Keratinocyte (primary cell): ENCODE measurements around the gene CELF2. TPM values are rescaled to one million over a fixed set of nuclear protein-coding genes. Genes with fewer than 3 reads are reported as not detected.

ENCODE experiments used
- DNase-seq: peaks from one replicate; pipeline ENCODE4 v3.0.0-alpha.2; 2011; ENCODE audit warnings: low read depth, missing footprints, low spot score
- FAIRE-seq: peaks from 2 replicates; lab custom pipeline; 2011; peaks lifted over from hg19 to GRCh38; lab: Jason Lieb, UNC
- H2AFZ ChIP-seq: 2 replicates; pipeline ENCODE4 v1.6.0; 2012; ENCODE audit warnings: low read length, control low read depth, inconsistent platforms; ENCODE audit not compliant: control insufficient read depth
- H3K27ac ChIP-seq: 2 replicates; pipeline ENCODE4 v1.5.1; 2011; ENCODE audit warnings: low read length; ENCODE audit not compliant: control insufficient read depth, insufficient read depth
- H3K27me3 ChIP-seq: 3 replicates; pipeline ENCODE4 v1.6.0; 2011; ENCODE audit warnings: low read length; ENCODE audit not compliant: control insufficient read depth, insufficient read depth; ENCODE audit errors: extremely low read depth
- H3K36me3 ChIP-seq, 2 experiments: 2 replicates in 1 of 2; 3 replicates in 1 of 2; pipeline ENCODE4 v1.5.1; 2011; ENCODE audit warnings: low read length in 2 of 2, mild to moderate bottlenecking in 1 of 2; ENCODE audit not compliant: control insufficient read depth in 2 of 2, insufficient read depth in 2 of 2; ENCODE audit errors: extremely low read depth in 1 of 2
- H3K4me1 ChIP-seq: 3 replicates; pipeline ENCODE4 v1.5.1; 2011; ENCODE audit warnings: low read length; ENCODE audit not compliant: control insufficient read depth, insufficient read depth; ENCODE audit errors: extremely low read depth
- H3K4me2 ChIP-seq: 3 replicates; pipeline ENCODE4 v1.6.0; 2011; ENCODE audit warnings: low read depth, low read length; ENCODE audit not compliant: control insufficient read depth, insufficient read depth; ENCODE audit errors: extremely low read depth
- H3K4me3 ChIP-seq, 3 experiments: fragments of 200-600 bp in 1 of 3; sonication (generic) in 1 of 3; 2 replicates in 2 of 3; 3 replicates in 1 of 3; pipeline ENCODE4 v1.5.1; 2011 to 2016; ENCODE audit warnings: low read length in 3 of 3, mild to moderate bottlenecking in 3 of 3, control low read depth in 2 of 3, inconsistent platforms in 1 of 3, low read depth in 1 of 3, mixed read lengths in 1 of 3, mixed run types in 1 of 3, moderate library complexity in 1 of 3; ENCODE audit not compliant: control insufficient read depth in 2 of 3, insufficient read depth in 2 of 3; ENCODE audit errors: extremely low read depth in 1 of 3
- H3K79me2 ChIP-seq: 2 replicates; pipeline ENCODE4 v1.6.0; 2012; ENCODE audit warnings: low read length; ENCODE audit not compliant: control insufficient read depth, insufficient read depth
- H3K9ac ChIP-seq: 3 replicates; pipeline ENCODE4 v1.6.0; 2011; ENCODE audit warnings: low read length; ENCODE audit not compliant: control insufficient read depth, insufficient read depth; ENCODE audit errors: extremely low read depth
- H3K9me1 ChIP-seq: 3 replicates; pipeline ENCODE4 v1.6.0; 2011; ENCODE audit warnings: low read length; ENCODE audit not compliant: control insufficient read depth, insufficient read depth; ENCODE audit errors: extremely low read depth
- H3K9me3 ChIP-seq: 2 replicates; pipeline ENCODE4 v1.5.1; 2012; ENCODE audit warnings: low read depth, low read length; ENCODE audit not compliant: control insufficient read depth
- H4K20me1 ChIP-seq: 3 replicates; pipeline ENCODE4 v1.6.0; 2011; ENCODE audit warnings: low read length; ENCODE audit not compliant: control insufficient read depth, insufficient read depth; ENCODE audit errors: extremely low read depth
- EZH2 ChIP-seq: IDR thresholded peaks from one replicate; pipeline ENCODE4 v1.6.1; 2012; ENCODE audit warnings: inconsistent platforms, mild to moderate bottlenecking, low read length, moderate library complexity
- dilution Hi-C: fragments of 300-500 bp; cut with MboI; formaldehyde crosslinking; loops from one replicate; pipeline ENCODE4 v1.7.0; 2020; ENCODE audit warnings: low sequenced_read_pairs; ENCODE audit not compliant: extremely low pct_ligation_motif_present
- polyA plus RNA-seq, 5 experiments: library from polyadenylated mRNA; depleted of rRNA in 3 of 5; stranded (reverse) in 3 of 5; stranded (forward) in 1 of 5; unstranded in 1 of 5; fragments of >200 nt; gene quantifications; 1 replicate in 1 of 5; 2 replicates in 3 of 5; 3 replicates in 1 of 5; pipeline versions ENCODE4 v1.2.1 to v1.2.3, GENCODE V29; 2011 to 2012; ENCODE audit warnings: missing spikeins in 2 of 5, low read depth in 1 of 5, low replicate concordance in 1 of 5
- TF ChIP-seq, protein P1 (sequence below), 3 experiments: IDR thresholded peaks in 1 of 3; conservative IDR thresholded peaks in 1 of 3; optimal IDR thresholded peaks in 1 of 3; 2 replicates in 2 of 3; 3 replicates in 1 of 3; pipeline versions ENCODE3 to v1.5.1; 2011; ENCODE audit warnings: low read length in 3 of 3, mild to moderate bottlenecking in 3 of 3, moderate library complexity in 2 of 3, control low read depth in 1 of 3, inconsistent platforms in 1 of 3; ENCODE audit not compliant: insufficient read depth in 2 of 3; ENCODE audit errors: extremely low read depth in 1 of 3

The CELF2 gene
- polyA plus RNA-seq, 1 donor (not counting 4 experiments of a cell fraction or from before 2014, with no cell fraction given), result 9.8 TPM

DNA sequence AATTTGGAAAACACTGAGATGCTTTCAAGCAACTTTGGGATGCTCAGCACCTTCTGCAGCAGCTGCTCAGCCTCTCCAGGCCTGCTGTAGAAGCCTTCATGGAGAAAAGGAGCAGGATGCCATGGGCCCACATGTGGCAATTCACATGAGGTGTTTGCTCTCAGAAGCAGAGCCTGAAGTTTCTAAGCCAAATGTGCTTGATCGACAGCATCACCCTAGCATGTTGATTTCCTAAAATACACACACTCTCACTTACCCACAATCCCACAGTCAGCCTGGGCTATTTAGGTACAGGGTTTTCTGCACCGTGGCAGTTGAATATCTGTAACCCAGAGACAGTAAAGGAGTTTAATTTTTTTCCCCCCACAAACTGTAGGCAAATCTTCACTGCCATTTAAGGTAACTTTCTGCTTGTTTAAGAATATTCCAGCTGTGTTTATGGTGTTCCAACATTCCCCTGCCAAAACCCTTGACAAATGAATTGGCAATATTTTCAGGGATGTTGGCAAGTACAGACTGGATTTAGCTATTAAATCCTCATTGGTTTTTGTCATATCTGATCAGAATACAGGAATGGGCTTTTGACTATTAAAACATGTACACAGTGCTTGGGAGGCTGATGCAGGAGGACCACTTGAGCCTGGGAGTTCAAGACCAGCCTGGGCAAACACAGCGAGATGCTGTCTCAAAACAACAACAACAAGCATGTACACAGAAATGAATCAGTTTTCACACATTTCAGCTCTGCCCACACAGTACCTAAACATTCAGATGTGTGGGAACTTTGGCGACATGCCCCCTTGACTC lies 244.2 kb downstream of the CELF2 start:
- Histone ChIP-seq H3K4me2 (no peak overlapping the region), H3K27ac (no peak overlapping the region), H3K4me3 (no peak overlapping the region), H3K9ac (no peak overlapping the region), H3K79me2 (no peaks in the 10 kb centered on the region), H3K27me3 (no peaks in the 10 kb centered on the region), H3K36me3 (no peaks in the 10 kb centered on the region), H4K20me1 (no peaks in the 10 kb centered on the region), H3K9me3 (no peaks in the 10 kb centered on the region), H2AFZ (no peak overlapping the region), H3K4me1 (no peaks in the 10 kb centered on the region), H3K9me1 (no peaks in the 10 kb centered on the region)
- TF ChIP-seq, protein P1, sequence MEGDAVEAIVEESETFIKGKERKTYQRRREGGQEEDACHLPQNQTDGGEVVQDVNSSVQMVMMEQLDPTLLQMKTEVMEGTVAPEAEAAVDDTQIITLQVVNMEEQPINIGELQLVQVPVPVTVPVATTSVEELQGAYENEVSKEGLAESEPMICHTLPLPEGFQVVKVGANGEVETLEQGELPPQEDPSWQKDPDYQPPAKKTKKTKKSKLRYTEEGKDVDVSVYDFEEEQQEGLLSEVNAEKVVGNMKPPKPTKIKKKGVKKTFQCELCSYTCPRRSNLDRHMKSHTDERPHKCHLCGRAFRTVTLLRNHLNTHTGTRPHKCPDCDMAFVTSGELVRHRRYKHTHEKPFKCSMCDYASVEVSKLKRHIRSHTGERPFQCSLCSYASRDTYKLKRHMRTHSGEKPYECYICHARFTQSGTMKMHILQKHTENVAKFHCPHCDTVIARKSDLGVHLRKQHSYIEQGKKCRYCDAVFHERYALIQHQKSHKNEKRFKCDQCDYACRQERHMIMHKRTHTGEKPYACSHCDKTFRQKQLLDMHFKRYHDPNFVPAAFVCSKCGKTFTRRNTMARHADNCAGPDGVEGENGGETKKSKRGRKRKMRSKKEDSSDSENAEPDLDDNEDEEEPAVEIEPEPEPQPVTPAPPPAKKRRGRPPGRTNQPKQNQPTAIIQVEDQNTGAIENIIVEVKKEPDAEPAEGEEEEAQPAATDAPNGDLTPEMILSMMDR (optimal IDR thresholded peaks at IDR 0.05 in 1 of 3, IDR thresholded peaks at IDR 0.05 in 1 of 3, conservative IDR thresholded peaks at IDR 0.05 in 1 of 3; ENCODE audit: extremely low read depth in 1 of 3, insufficient read depth in 2 of 3, low read length in 3 of 3), result no peak
- no peak for TF ChIP-seq EZH2
- dilution Hi-C loops, result no loop called here
- no peak for DNase-seq
- no peak for FAIRE-seq

DNA sequence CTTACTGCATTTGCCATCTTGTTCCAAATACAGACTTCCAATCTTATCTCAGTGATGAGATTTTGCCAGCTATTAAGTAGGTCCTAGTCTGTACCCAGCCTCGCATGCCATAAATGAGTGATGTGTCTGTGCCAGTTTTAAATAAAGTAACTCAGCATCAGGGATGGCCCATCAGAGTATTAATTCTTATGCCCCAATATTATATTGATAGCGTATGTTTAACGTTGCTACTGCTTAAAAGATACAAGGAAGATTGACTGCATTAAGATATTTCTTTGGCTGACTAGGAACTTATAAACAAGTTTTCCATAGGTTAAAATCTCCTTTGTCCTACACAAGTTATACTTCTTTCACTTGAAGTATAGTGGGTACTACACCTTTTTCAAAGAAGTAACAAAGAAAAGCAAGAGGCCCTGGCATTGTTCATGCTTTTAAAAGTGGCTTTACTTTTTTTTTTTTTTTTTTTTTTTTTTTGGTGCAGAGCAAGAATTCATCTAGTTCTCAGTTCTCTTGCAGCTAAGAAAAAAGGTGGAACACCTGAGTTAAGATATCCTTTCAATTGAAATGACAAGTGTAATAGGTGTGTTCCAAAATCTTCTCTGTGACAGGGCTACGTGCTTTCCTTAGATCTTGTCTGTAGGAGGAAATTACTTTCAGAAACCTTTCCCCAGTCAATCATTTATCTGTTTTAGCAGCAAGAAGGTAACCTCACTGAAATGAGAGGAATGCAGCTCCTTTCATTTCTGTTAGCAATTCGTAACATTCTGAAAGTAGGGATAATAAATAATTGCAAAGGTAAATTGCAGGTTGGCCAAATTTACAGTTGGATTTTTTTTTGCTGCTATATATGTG lies 245.0 kb downstream of the CELF2 start:
- Histone ChIP-seq H3K79me2 (no peaks in the 10 kb centered on the region), H3K4me1 (no peaks in the 10 kb centered on the region), H2AFZ (no peak overlapping the region), H3K9ac (no peak overlapping the region), H4K20me1 (no peaks in the 10 kb centered on the region), H3K9me3 (no peaks in the 10 kb centered on the region), H3K9me1 (no peaks in the 10 kb centered on the region), H3K4me3 (no peak overlapping the region), H3K27ac (no peak overlapping the region), H3K36me3 (no peaks in the 10 kb centered on the region), H3K4me2 (no peak overlapping the region), H3K27me3 (no peaks in the 10 kb centered on the region)
- DNase-seq, result no peak
- FAIRE-seq, result no peak
- TF ChIP-seq, protein P1 (optimal IDR thresholded peaks at IDR 0.05 in 1 of 3, IDR thresholded peaks at IDR 0.05 in 1 of 3, conservative IDR thresholded peaks at IDR 0.05 in 1 of 3; ENCODE audit: extremely low read depth in 1 of 3, insufficient read depth in 2 of 3, low read length in 3 of 3), result no peak
- no peak for TF ChIP-seq EZH2
- dilution Hi-C loops, result no loop called here
